HEK293 (cell line): Measurements from ENCODE around the gene PRPF8.

ENCODE experiments used
- CTCF ChIA-PET: fragments of 350-600 bp; formaldehyde crosslinking; extraction: SDS; loops from one replicate; lab custom pipeline; 2021; ENCODE audit warnings: antibody characterized with exemption; lab: Yijun Ruan, JAX
- POLR2A ChIA-PET: fragments of 300-600 bp; formaldehyde crosslinking; extraction: SDS; loops from one replicate; lab custom pipeline; 2020; ENCODE audit warnings: antibody characterized with exemption, inconsistent platforms; lab: Yijun Ruan, JAX
- H3K27ac ChIP-seq: fragments of 200-500 bp; sonication (Bioruptor generic); 2 replicates; pipeline ENCODE4 v1.5.1; 2014; ENCODE audit warnings: low read depth, low read length, control low read depth, inconsistent platforms; ENCODE audit errors: extremely low read depth
- H3K36me3 ChIP-seq, 2 experiments: fragments of 200-500 bp in 1 of 2; sonication (Bioruptor generic) in 1 of 2; 1 replicate in 1 of 2; 2 replicates in 1 of 2; pipeline ENCODE4 v1.5.1; 2014 to 2017; ENCODE audit warnings: inconsistent platforms in 2 of 2, low read length in 2 of 2; ENCODE audit not compliant: control insufficient read depth in 2 of 2, insufficient read depth in 1 of 2
- H3K4me1 ChIP-seq: fragments of 200-500 bp; sonication (Bioruptor generic); 2 replicates; pipeline ENCODE4 v1.5.1; 2014; ENCODE audit warnings: mild to moderate bottlenecking, low read length, inconsistent platforms; ENCODE audit not compliant: control insufficient read depth, insufficient read depth
- H3K4me3 ChIP-seq: 2 replicates; pipeline ENCODE4 v1.5.1; 2011; ENCODE audit warnings: low read depth, mild to moderate bottlenecking, control low read depth, low read length, moderate library complexity
- H3K9me3 ChIP-seq: fragments of 200-500 bp; sonication (Bioruptor generic); 2 replicates; pipeline ENCODE4 v1.5.1; 2014; ENCODE audit warnings: low read depth, low read length, inconsistent platforms; ENCODE audit not compliant: control insufficient read depth, insufficient read depth
- GLIS2 ChIP-seq: fragments of 450-650 bp; formaldehyde crosslinking; IDR thresholded peaks from 2 replicates; pipeline ENCODE4 v1.5.1; 2016; ENCODE audit warnings: missing biosample characterization, missing genetic modification characterization
- IKZF3 ChIP-seq: fragments of 450-650 bp; IDR thresholded peaks from 2 replicates; pipeline ENCODE4 v1.5.0; 2018; ENCODE audit warnings: missing biosample characterization, mild to moderate bottlenecking, missing genetic modification characterization, moderate library complexity
- KLF7 ChIP-seq: fragments of 450-650 bp; formaldehyde crosslinking; IDR thresholded peaks from 2 replicates; pipeline ENCODE4 v1.5.1; 2016; ENCODE audit warnings: missing biosample characterization, missing genetic modification characterization, borderline replicate concordance
- SP2 ChIP-seq: fragments of 450-650 bp; formaldehyde crosslinking; IDR thresholded peaks from 2 replicates; pipeline ENCODE4 v1.5.1; 2016; ENCODE audit warnings: missing biosample characterization, missing genetic modification characterization
- SP3 ChIP-seq: fragments of 450-650 bp; formaldehyde crosslinking; IDR thresholded peaks from 2 replicates; pipeline ENCODE4 v1.5.1; 2016; ENCODE audit warnings: missing biosample characterization, missing genetic modification characterization
- ZBTB17 ChIP-seq: fragments of 450-650 bp; formaldehyde crosslinking; IDR thresholded peaks from 2 replicates; pipeline ENCODE4 v1.5.1; 2016; ENCODE audit warnings: missing biosample characterization, missing genetic modification characterization
- ZFHX2 ChIP-seq: fragments of 450-650 bp; formaldehyde crosslinking; conservative IDR thresholded peaks from 2 replicates; pipeline ENCODE4 v1.5.1; 2016; ENCODE audit warnings: missing biosample characterization, missing genetic modification characterization
- ZNF138 ChIP-seq: fragments of 450-650 bp; formaldehyde crosslinking; IDR thresholded peaks from 2 replicates; pipeline ENCODE4 v1.5.1; 2016; ENCODE audit warnings: missing biosample characterization, missing genetic modification characterization, borderline replicate concordance
- ZNF140 ChIP-seq: fragments of 450-650 bp; formaldehyde crosslinking; IDR thresholded peaks from 2 replicates; pipeline ENCODE4 v1.5.1; 2016; ENCODE audit warnings: missing biosample characterization, missing genetic modification characterization
- ZNF214 ChIP-seq: fragments of 450-650 bp; formaldehyde crosslinking; IDR thresholded peaks from 2 replicates; pipeline ENCODE4 v1.5.1; 2017; ENCODE audit warnings: missing biosample characterization, mild to moderate bottlenecking, missing genetic modification characterization, borderline replicate concordance
- ZNF266 ChIP-seq: fragments of 450-650 bp; formaldehyde crosslinking; IDR thresholded peaks from 2 replicates; pipeline ENCODE4 v1.5.1; 2016; ENCODE audit warnings: missing biosample characterization, missing genetic modification characterization, low read depth
- ZNF311 ChIP-seq: fragments of 450-650 bp; formaldehyde crosslinking; IDR thresholded peaks from 2 replicates; pipeline ENCODE4 v1.5.1; 2017; ENCODE audit warnings: missing biosample characterization, missing genetic modification characterization, borderline replicate concordance
- ZNF324 ChIP-seq: fragments of 450-650 bp; formaldehyde crosslinking; IDR thresholded peaks from 2 replicates; pipeline ENCODE4 v1.5.1; 2016; ENCODE audit warnings: missing biosample characterization, missing genetic modification characterization
- ZNF341 ChIP-seq: fragments of 450-650 bp; formaldehyde crosslinking; IDR thresholded peaks from 2 replicates; pipeline ENCODE4; 2016; ENCODE audit warnings: low read depth, missing biosample characterization, missing genetic modification characterization
- ZNF416 ChIP-seq: fragments of 450-650 bp; formaldehyde crosslinking; IDR thresholded peaks from 2 replicates; pipeline ENCODE4 v1.5.1; 2016; ENCODE audit warnings: missing biosample characterization, missing genetic modification characterization
- ZNF514 ChIP-seq: fragments of 450-650 bp; formaldehyde crosslinking; IDR thresholded peaks from 2 replicates; pipeline ENCODE4 v1.5.1; 2016; ENCODE audit warnings: missing biosample characterization, missing genetic modification characterization
- ZNF530 ChIP-seq: fragments of 450-650 bp; formaldehyde crosslinking; IDR thresholded peaks from 2 replicates; pipeline ENCODE4 v1.5.1; 2016; ENCODE audit warnings: low read depth, missing biosample characterization, missing genetic modification characterization
- ZNF558 ChIP-seq: fragments of 450-650 bp; formaldehyde crosslinking; IDR thresholded peaks from 2 replicates; pipeline ENCODE4 v1.5.1; 2016; ENCODE audit warnings: missing biosample characterization, missing genetic modification characterization
- ZNF560 ChIP-seq: fragments of 450-650 bp; formaldehyde crosslinking; IDR thresholded peaks from 2 replicates; pipeline ENCODE4 v1.5.1; 2017; ENCODE audit warnings: missing biosample characterization, missing genetic modification characterization, borderline replicate concordance
- ZNF777 ChIP-seq: fragments of 450-650 bp; formaldehyde crosslinking; IDR thresholded peaks from 2 replicates; pipeline ENCODE4 v1.5.1; 2017; ENCODE audit warnings: missing biosample characterization, missing genetic modification characterization, borderline replicate concordance
- TF ChIP-seq, protein P1 (sequence below): fragments of 450-650 bp; formaldehyde crosslinking; IDR thresholded peaks from 2 replicates; pipeline ENCODE4 v1.5.1; 2016; ENCODE audit warnings: missing biosample characterization, missing genetic modification characterization
- TF ChIP-seq, protein P2 (sequence below): fragments of 450-650 bp; IDR thresholded peaks from 2 replicates; pipeline ENCODE4 v1.5.1; 2018; ENCODE audit warnings: missing biosample characterization, mild to moderate bottlenecking, missing genetic modification characterization

Gene PRPF8

GRCh38 chr17:1713160-1713877 lies 28.7 kb upstream of the PRPF8 start:
- ChIA-PET POLR2A (interaction anchor here (0.6 to 4.6 kb wide), 7 partner anchors 11 to 578 kb away, joined by 3 to 45 read pairs (median 5); partner anchors contain the start of genes PRPF8 and WDR81), CTCF (interaction anchor here (0.6 to 5.1 kb wide), 23 partner anchors 9 to 532 kb away, joined by 3 to 44 read pairs (median 5); partner anchors contain the start of genes HIC1, PRPF8, RILP and WDR81)
- Histone ChIP-seq H3K4me3 (no peak overlapping the region), H3K36me3 (peaks cover 0 to 23% of the 10 kb centered on the region in 2 experiments; a peak in 1 of 3 replicates), H3K27ac (peak overlapping the region; percentile 80; the same call in 1 of the 2 replicates), H3K9me3 (no peaks in the 10 kb centered on the region), H3K4me1 (peaks cover 18% of the 10 kb centered on the region)
- TF ChIP-seq SP3 (tag by site-specific recombination), result no peak
- no peak for TF ChIP-seq ZNF777 (tag by site-specific recombination)
- peak; percentile 18; the same call in 1 of the 2 replicates for TF ChIP-seq SP2 (tag by site-specific recombination)
- TF ChIP-seq ZNF341 (tag by site-specific recombination), result no peak
- no peak for TF ChIP-seq ZNF214
- TF ChIP-seq ZNF560 (tag by site-specific recombination), result no peak

DNA sequence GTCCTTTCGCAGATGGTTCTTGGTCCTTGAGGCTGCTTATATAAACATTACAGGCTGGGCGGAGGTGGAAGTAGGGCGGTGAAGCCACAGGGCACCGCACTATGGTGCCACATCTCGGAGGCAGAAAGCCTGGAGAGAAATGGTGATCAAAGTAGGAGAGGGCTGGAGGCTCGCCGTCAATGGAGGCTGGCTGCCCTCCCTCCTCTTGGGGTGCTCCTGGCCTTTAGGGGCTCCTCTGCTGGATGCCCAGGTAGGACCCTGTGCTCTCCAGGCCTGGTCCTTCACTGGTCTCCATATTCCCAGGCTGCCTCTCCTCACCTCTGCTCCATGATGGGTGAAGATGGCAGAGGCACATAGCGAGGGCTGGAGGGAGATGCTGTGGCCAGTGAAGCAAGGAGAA lies 27.6 kb upstream of the PRPF8 start:
- Histone ChIP-seq H3K27ac (no peak overlapping the region), H3K36me3 (peaks cover 0 to 23% of the 10 kb centered on the region in 2 experiments; a peak in 1 of 3 replicates), H3K4me3 (no peak overlapping the region), H3K9me3 (no peaks in the 10 kb centered on the region), H3K4me1 (peaks cover 15% of the 10 kb centered on the region)
- ChIA-PET CTCF (interaction anchor here (0.7 to 5.1 kb wide), 6 partner anchors 8 to 342 kb away, joined by 3 to 44 read pairs (median 9); partner anchors contain the start of genes HIC1, RILP and WDR81), POLR2A (interaction anchor here (1.1 to 2.3 kb wide), 2 partner anchors 72 to 426 kb away, joined by 3 to 11 read pairs; no protein-coding TSS in a partner anchor)
- 0 out of 2 replicates have a peak, but pooled peaks have one; percentile 27 for TF ChIP-seq ZFHX2
- TF ChIP-seq ZNF558, result no peak
- no peak for TF ChIP-seq ZBTB17 (tag by site-specific recombination)

DNA sequence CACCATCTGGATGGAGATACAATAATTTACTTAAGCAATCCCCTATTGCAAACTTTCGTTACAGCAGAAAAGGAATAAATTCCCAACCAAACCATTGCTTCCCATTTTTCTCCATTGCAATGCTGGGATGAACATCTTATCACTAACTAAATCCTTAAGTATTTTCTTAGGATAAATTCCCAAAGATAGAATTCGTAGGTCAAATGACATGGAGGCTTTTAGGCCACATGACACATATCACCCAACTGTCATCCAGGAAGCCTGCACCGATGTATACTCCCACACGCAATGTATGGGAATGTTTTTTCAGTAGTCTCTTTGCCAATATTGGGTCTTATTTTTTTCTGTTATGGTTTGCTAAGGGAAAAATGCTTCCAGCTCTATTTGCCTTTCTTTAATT lies 27.1 kb upstream of the PRPF8 start:
- CTCF ChIA-PET, result interaction anchor here (3.7 kb wide), 1 partner anchor 11 kb away, joined by 22 read pairs; the partner anchor contains the start of gene WDR81

GRCh38 chr17:1710807-1711553 lies 26.3 kb upstream of the PRPF8 start:
- Histone ChIP-seq H3K27ac (no peak overlapping the region; the same call in 1 of the 2 replicates), H3K4me3 (peak overlapping the region; percentile 63)
- TF ChIP-seq ZNF324 (tag by site-specific recombination) (0 out of 2 replicates have a peak, but pooled peaks have one; percentile 2), GLIS2 (0 out of 2 replicates have a peak, but pooled peaks have one; percentile 6), KLF7 (tag by site-specific recombination) (0 out of 2 replicates have a peak, but pooled peaks have one; percentile 6), ZNF140 (tag by site-specific recombination) (no peak), SP3 (tag by site-specific recombination) (0 out of 2 replicates have a peak, but pooled peaks have one; percentile 10), ZNF416 (tag by site-specific recombination) (no peak), ZNF514 (no peak), ZNF266 (tag by site-specific recombination) (no peak), ZNF530 (tag by site-specific recombination) (no peak), ZNF311 (tag by site-specific recombination) (no peak)
- TF ChIP-seq, protein P1, sequence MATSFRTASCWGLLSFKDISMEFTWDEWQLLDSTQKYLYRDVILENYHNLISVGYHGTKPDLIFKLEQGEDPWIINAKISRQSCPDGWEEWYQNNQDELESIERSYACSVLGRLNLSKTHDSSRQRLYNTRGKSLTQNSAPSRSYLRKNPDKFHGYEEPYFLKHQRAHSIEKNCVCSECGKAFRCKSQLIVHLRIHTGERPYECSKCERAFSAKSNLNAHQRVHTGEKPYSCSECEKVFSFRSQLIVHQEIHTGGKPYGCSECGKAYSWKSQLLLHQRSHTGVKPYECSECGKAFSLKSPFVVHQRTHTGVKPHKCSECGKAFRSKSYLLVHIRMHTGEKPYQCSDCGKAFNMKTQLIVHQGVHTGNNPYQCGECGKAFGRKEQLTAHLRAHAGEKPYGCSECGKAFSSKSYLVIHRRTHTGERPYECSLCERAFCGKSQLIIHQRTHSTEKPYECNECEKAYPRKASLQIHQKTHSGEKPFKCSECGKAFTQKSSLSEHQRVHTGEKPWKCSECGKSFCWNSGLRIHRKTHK (tag by site-specific recombination), result no peak
- TF ChIP-seq, protein P2, sequence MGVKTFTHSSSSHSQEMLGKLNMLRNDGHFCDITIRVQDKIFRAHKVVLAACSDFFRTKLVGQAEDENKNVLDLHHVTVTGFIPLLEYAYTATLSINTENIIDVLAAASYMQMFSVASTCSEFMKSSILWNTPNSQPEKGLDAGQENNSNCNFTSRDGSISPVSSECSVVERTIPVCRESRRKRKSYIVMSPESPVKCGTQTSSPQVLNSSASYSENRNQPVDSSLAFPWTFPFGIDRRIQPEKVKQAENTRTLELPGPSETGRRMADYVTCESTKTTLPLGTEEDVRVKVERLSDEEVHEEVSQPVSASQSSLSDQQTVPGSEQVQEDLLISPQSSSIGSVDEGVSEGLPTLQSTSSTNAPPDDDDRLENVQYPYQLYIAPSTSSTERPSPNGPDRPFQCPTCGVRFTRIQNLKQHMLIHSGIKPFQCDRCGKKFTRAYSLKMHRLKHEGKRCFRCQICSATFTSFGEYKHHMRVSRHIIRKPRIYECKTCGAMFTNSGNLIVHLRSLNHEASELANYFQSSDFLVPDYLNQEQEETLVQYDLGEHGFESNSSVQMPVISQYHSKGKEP (tag by site-specific recombination), result no peak
- TF ChIP-seq, all 188 proteins: peak for 4
- H3K9me3 ChIP-seq, result no peaks in the 10 kb centered on the region
- H3K36me3 ChIP-seq, result peaks cover 0 to 23% of the 10 kb centered on the region in 2 experiments; a peak in 1 of 3 replicates
- POLR2A ChIA-PET, result interaction anchor here (1.1 kb wide), 1 partner anchor 427 kb away, joined by 3 read pairs; no protein-coding TSS in a partner anchor
- peaks cover 15% of the 10 kb centered on the region for H3K4me1 ChIP-seq
- CTCF ChIA-PET, result interaction anchor here (0.6 to 1.2 kb wide), 2 partner anchors 42 to 330 kb away, joined by 3 read pairs; no protein-coding TSS in a partner anchor

More for the DNA sequence above, 27.1 kb upstream of the PRPF8 start:
- peaks cover 15% of the 10 kb centered on the region for H3K4me1 ChIP-seq
- H3K4me3 ChIP-seq, result no peak overlapping the region
- peaks cover 0 to 23% of the 10 kb centered on the region in 2 experiments; a peak in 1 of 3 replicates for H3K36me3 ChIP-seq
- no peaks in the 10 kb centered on the region for H3K9me3 ChIP-seq
- no peak for TF ChIP-seq ZNF138 (tag by site-specific recombination)
- 0 out of 2 replicates have a peak, but pooled peaks have one; percentile 26 for TF ChIP-seq IKZF3 (tag by site-specific recombination)
- TF ChIP-seq, all 188 proteins: peak for 1
- H3K27ac ChIP-seq, result no peak overlapping the region
- POLR2A ChIA-PET, result interaction anchor here (1.1 kb wide), 1 partner anchor 427 kb away, joined by 3 read pairs; no protein-coding TSS in a partner anchor
